HAP-1 (cell line): ENCODE data around the gene TAPT1.

Experiments used
- DNase-seq, 2 experiments: peaks; one replicate each; pipeline ENCODE4 v3.0.0-alpha.2; 2016 to 2020; ENCODE audit warnings: low spot score in 2 of 2
- H3K27me3 ChIP-seq: fragments of 250-450 bp; sonication (Bioruptor Pico); 2 replicates; pipeline ENCODE4 v1.5.1; 2020; ENCODE audit warnings: low read depth, mild to moderate bottlenecking, moderate library complexity
- H3K36me3 ChIP-seq: fragments of 250-450 bp; sonication (Bioruptor Pico); replicated peaks from 2 replicates; pipeline ENCODE4 v1.5.1; 2020; ENCODE audit warnings: mild to moderate bottlenecking
- H3K4me1 ChIP-seq: fragments of 250-450 bp; sonication (Bioruptor Pico); 2 replicates; pipeline ENCODE4 v1.5.1; 2020; ENCODE audit warnings: mild to moderate bottlenecking
- H3K4me3 ChIP-seq: fragments of 250-450 bp; sonication (Bioruptor Pico); 2 replicates; pipeline ENCODE4 v1.5.1; 2020; ENCODE audit warnings: mild to moderate bottlenecking, moderate library complexity
- H3K9me3 ChIP-seq: fragments of 250-450 bp; sonication (Bioruptor Pico); 2 replicates; pipeline ENCODE4 v1.5.1; 2020; ENCODE audit warnings: mild to moderate bottlenecking, moderate library complexity
- in situ Hi-C: fragments of 300-500 bp; cut with MboI; formaldehyde crosslinking; loops from 3 replicates; pipeline ENCODE4 v1.14.3; 2020; ENCODE audit warnings: low sequenced_read_pairs, inconsistent platforms, mixed read lengths

Gene TAPT1

DNA sequence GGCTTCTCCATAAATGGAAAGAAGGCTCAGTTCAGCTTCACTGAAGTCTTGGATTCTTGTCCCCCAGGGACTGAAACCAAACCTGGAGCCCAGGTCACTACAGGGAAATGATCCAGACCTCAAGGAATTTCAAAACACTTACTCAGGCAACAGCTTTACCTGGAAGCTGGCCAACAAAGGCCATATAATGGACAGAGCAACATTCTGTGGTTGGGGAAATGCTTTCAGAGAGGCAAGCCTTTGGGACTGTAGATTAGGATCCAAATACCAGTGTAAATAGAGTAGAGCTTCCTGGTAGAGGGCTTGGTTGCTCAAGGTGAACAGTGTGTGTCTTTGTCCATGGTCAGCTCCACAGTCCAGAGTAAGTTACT is 85.4 kb downstream of the TAPT1 start:
- in situ Hi-C loops = no loop called here
- Histone ChIP-seq H3K4me1 (no peaks in the 10 kb centered on the region), H3K4me3 (no peak overlapping the region), H3K36me3 (no peaks in the 10 kb centered on the region), H3K27me3 (peaks cover 14% of the 10 kb centered on the region), H3K9me3 (peaks cover 2% of the 10 kb centered on the region)
- no peak for DNase-seq

DNA sequence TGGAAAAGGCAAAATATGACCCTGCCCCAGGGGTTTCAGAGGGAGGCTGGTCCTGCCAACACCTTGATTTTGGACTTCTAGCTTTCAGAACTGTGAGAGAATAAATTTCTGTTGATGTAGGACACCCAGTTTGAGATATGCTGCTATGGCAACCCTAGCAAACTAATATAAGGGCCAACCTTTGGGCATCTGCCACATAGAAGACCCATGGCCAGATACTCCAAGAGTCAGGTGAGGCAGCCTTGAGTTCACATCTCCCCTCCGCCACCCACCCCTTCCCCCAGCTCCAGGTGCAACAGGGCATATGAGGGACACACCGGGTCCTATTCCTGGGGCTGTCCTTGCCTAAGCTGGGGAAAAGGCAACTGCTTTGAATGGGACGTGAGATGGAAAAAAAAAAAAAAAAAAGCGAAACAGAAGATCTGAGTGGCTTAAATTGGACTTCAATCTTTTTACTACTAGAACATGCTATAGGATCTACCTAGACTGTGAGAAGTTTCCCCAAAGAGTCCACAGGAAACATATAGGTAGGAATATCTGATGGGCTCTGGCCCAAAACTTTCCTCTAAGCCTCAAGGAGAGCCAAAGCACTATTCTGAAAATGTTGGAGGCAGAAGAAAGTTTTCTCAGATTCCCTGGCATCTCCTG is 85.9 kb downstream of the TAPT1 start:
- H3K4me1 ChIP-seq = no peaks in the 10 kb centered on the region
- peaks cover 14% of the 10 kb centered on the region for H3K27me3 ChIP-seq
- no peaks in the 10 kb centered on the region for H3K36me3 ChIP-seq
- in situ Hi-C loops = no loop called here
- no peak overlapping the region for H3K4me3 ChIP-seq
- DNase-seq = no peak
- no peaks in the 10 kb centered on the region; the same call in none of the 2 replicates for H3K9me3 ChIP-seq

DNA sequence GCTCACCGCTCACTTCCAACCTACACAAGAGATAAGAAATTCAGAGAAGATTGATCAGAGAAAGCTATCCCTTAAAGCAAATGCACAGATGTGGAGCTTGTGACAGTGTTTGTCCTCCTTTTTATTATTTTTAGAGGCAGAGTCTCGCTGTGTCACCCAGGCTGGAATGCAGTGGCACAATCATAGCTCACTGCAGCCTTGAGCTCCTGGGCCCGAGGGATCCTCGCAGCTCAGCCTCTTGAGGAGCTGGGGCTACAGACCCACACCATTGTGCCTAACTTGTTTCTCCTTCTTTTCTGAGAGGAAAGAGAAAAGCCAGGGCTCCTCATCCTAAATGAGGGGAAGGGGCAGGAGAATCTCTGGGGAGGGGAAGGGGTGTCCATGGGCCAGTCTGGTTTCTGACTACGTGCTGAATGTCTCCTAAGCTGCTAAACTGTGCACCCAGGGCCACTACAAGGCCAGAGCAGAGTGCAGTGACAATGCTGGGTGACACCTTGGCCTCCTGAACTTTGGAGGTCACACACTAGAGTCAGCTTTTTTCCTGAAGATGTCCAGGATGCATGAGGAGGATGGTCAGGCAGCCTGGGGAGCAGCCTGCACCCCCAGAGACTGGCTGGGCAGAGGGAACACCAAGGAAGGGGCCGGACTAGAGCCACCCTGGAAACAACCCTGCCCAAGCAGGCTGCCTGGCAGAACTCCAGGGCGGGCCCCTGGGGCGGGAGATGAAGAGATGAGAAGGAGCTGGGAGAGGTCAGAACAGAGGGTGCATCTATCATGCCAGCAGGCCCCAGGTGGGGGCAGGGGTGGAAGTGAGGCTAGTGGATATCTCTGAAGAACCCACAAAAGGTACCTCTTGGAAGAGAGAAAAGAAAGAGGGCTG is 87.0 kb downstream of the TAPT1 start:
- Histone ChIP-seq H3K27me3 (peaks cover 14% of the 10 kb centered on the region), H3K9me3 (no peaks in the 10 kb centered on the region; the same call in 1 of the 2 replicates), H3K4me1 (no peaks in the 10 kb centered on the region), H3K4me3 (no peak overlapping the region), H3K36me3 (no peaks in the 10 kb centered on the region)
- in situ Hi-C loops = no loop called here
- DNase-seq = no peak

DNA sequence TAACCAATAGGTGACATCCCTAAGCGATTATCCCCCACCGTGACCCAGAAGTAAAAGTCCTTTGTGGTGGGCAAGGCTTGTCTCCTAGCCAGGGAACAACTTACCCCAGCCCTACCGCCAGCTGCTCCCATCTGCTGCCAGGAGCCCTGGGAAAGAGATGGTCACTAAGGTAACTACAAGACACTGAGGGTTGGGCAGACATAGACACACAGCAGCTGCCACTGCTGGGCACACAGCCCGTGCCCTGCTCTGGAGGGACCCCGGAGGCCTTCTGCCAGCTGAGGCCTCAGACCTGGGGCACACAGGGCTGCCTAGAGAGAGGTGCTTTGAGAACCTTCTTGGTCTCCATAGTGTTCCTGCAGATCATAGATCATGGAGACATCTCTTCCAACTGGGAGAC is 89.4 kb downstream of the TAPT1 start:
- peaks cover 11% of the 10 kb centered on the region for H3K27me3 ChIP-seq

DNA sequence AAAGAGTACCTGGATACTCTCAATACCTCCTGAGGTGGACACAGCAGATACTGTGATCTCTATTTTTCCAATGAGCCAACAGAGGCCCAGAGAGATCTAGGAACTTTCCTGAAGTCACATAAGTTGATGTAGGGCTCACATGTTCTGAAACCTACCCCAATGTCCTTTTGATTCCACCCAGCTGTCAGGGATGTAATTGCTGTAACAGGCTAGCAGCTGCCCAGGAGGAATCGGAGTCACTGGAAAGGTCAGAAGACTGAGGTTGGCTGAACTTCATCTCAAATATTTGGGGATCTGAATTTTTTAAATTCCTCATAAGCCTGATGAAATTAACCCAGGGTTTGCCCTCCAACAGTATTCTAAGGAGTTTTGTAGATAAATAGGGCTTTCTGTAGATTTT is 90.0 kb downstream of the TAPT1 start:
- Histone ChIP-seq H3K4me1 (peaks cover 7% of the 10 kb centered on the region), H3K27me3 (peaks cover 11% of the 10 kb centered on the region), H3K4me3 (no peak overlapping the region), H3K9me3 (no peaks in the 10 kb centered on the region; the same call in 1 of the 2 replicates), H3K36me3 (no peaks in the 10 kb centered on the region)
- in situ Hi-C loops = no loop called here
- DNase-seq = no peak

More for the DNA sequence above, 89.4 kb downstream of the TAPT1 start:
- Histone ChIP-seq H3K4me1 (peaks cover 7% of the 10 kb centered on the region), H3K4me3 (no peak overlapping the region), H3K9me3 (no peaks in the 10 kb centered on the region; the same call in 1 of the 2 replicates), H3K36me3 (no peaks in the 10 kb centered on the region)
- no peak for DNase-seq
- in situ Hi-C loops = no loop called here

DNA sequence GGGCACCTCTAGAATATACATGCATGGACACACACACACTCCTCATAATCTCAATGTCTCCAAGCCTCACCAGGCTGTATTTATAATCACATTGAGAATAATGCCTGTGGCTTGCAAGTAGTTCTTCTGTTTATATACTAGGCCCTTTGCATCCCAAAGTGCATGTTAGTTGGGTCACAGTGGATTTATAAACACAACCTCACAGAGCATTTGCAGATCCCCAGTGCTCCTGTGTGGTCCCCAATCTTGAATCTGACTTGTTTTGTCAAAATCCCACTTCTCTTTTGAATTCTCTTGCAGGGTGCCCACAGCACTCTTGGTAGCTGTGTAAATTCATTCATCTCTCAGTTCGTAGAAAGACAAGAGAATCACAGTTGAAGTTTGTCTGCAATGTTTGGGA is 92.9 kb downstream of the TAPT1 start:
- H3K4me3 ChIP-seq = no peak overlapping the region
- in situ Hi-C loops = no loop called here
- no peak for DNase-seq
- no peaks in the 10 kb centered on the region for H3K9me3 ChIP-seq
- H3K4me1 ChIP-seq = peaks cover 7% of the 10 kb centered on the region
- H3K27me3 ChIP-seq = peaks cover 5% of the 10 kb centered on the region
- no peaks in the 10 kb centered on the region for H3K36me3 ChIP-seq

DNA sequence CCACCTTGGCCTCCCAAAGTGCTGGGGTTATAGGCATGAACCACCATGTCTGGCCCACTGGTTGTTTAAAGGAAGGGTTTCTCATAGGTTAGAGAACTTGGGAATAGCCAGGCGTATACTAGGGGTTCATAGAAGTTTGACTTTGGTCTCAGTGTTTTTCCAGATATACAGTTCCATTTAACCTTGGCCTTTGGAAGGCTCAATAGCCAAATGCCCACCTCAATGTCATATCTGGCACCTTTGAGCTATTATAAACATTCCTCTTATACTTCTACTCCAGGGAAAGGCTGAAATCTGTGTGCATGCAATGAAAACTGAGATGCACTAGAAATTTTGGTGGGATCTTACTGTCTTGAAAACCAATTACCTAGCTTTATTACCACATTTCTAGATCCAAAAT is 95.0 kb downstream of the TAPT1 start:
- H3K4me3 ChIP-seq = no peak overlapping the region
- peaks cover 7% of the 10 kb centered on the region for H3K4me1 ChIP-seq
- H3K27me3 ChIP-seq = 0 out of 2 replicates have a peak, but pooled peaks cover 8% of the 10 kb centered on the region
- H3K9me3 ChIP-seq = no peaks in the 10 kb centered on the region
- no peak for DNase-seq
- no peaks in the 10 kb centered on the region for H3K36me3 ChIP-seq
- in situ Hi-C loops = no loop called here

DNA sequence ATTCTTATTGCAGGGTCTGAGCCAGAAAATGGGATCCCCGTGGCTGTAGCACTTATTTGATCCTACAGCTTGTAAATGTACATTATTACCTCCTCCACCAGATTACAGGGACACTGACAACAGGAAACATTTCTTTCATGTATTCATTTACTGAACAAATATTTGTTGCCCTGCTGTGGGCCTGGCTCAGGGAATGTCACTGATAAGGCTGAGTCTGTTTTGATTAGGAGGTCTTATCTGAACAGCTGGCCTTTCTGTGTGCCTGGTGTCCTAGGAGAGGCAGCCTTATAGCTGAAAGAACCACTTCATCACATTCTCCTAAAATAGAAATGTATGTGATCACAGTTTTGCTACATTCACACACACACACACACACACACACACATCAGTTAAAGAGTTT is 96.9 kb downstream of the TAPT1 start:
- Histone ChIP-seq H3K4me1 (peaks cover 7% of the 10 kb centered on the region), H3K4me3 (no peak overlapping the region), H3K9me3 (no peaks in the 10 kb centered on the region), H3K36me3 (no peaks in the 10 kb centered on the region), H3K27me3 (0 out of 2 replicates have a peak, but pooled peaks cover 10% of the 10 kb centered on the region)
- in situ Hi-C loops = no loop called here
- DNase-seq = no peak

DNA sequence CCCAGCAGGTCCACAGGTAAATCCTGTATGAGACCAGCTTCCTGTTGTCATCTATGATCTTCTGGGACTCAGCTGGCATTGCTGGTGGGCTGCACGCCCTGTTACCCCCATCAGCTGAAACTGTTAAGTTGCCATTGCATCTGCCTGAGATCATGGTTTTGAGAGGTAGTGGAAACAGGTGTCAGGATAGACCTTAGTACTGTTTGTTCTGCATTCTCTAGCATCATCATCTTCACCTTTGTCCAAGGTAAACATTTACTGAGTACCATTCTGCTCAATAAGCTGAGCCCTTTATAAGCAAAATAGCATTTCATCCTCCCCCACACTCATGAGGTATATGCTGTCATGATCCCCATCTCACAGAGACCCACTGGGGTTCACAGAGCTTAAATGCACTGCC is 99.6 kb downstream of the TAPT1 start:
- DNase-seq = no peak
- H3K9me3 ChIP-seq = no peaks in the 10 kb centered on the region
- in situ Hi-C loops = no loop called here
- no peak overlapping the region for H3K4me3 ChIP-seq
- no peaks in the 10 kb centered on the region for H3K4me1 ChIP-seq
- H3K36me3 ChIP-seq = no peaks in the 10 kb centered on the region
- peaks cover 13% of the 10 kb centered on the region; the same call in 1 of the 2 replicates for H3K27me3 ChIP-seq

DNA sequence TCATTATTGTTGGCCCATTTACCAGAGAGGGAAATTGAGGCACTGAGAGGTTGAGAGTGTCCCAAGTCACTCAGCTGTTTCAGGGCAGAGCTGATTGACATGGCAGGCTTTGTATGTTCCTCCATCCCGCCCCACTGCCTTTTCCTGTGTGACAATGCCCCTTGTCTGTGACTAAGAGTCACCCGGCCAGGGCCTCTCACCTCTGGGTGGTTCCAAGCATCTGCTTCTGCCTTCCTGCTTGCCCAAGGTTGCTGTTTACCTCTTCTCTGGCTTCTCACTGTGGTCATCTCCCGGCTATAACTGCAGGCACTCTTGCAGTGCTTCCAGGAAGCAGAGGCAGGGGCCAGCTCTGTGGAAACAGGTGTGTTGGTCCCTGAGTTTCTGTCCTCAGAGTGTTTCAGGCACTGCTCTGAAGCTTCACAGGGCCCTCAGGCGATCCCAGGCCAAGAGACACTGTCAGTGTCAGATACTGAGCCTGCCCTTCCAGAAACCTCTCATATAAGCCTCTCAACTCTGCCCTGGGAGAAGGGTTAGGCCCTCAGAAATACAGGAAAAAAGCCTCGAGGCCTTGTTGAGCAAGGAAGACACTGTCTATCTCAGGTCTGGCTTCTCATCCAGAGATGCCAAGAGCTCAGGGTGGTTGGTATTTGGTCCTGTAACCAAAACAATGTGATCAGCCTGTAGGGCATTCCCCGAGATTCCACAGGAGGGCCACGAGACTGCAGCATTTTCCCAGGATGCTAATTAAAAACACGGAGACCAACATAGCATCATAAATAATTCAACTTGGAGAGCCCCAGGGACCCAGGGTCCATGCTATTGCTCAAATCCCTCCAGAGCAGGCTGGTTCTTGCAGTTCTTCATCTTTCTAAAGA is 100.5 kb downstream of the TAPT1 start:
- no peaks in the 10 kb centered on the region for H3K4me1 ChIP-seq
- H3K9me3 ChIP-seq = no peaks in the 10 kb centered on the region
- H3K4me3 ChIP-seq = no peak overlapping the region
- in situ Hi-C loops = no loop called here
- H3K36me3 ChIP-seq = no peaks in the 10 kb centered on the region
- no peak for DNase-seq
- peaks cover 13% of the 10 kb centered on the region; the same call in 1 of the 2 replicates for H3K27me3 ChIP-seq

DNA sequence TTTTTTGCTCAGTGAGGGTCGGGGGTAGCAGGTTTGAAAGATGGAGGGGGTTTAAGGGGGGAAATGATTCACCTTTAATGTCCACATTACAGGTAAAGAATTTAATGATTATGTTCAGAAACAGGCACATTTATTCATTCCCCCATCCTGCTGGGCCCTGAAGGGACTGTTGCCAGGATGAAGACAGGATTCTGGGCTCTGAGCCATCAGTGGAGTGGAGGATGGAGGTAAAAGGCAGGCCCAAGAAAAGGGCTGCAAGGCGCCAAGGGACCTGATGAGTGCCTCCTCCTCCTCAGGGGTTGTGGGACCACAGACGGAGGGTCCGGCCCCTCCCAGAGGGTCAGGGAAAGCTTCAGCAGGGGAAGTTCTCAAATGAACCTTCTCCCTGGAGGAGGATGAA is 102.0 kb downstream of the TAPT1 start:
- H3K4me3 ChIP-seq = no peak overlapping the region
- H3K9me3 ChIP-seq = no peaks in the 10 kb centered on the region
- no peaks in the 10 kb centered on the region for H3K36me3 ChIP-seq
- no peak for DNase-seq
- no peaks in the 10 kb centered on the region for H3K4me1 ChIP-seq
- in situ Hi-C loops = no loop called here
- H3K27me3 ChIP-seq = peaks cover 13% of the 10 kb centered on the region; the same call in 1 of the 2 replicates

DNA sequence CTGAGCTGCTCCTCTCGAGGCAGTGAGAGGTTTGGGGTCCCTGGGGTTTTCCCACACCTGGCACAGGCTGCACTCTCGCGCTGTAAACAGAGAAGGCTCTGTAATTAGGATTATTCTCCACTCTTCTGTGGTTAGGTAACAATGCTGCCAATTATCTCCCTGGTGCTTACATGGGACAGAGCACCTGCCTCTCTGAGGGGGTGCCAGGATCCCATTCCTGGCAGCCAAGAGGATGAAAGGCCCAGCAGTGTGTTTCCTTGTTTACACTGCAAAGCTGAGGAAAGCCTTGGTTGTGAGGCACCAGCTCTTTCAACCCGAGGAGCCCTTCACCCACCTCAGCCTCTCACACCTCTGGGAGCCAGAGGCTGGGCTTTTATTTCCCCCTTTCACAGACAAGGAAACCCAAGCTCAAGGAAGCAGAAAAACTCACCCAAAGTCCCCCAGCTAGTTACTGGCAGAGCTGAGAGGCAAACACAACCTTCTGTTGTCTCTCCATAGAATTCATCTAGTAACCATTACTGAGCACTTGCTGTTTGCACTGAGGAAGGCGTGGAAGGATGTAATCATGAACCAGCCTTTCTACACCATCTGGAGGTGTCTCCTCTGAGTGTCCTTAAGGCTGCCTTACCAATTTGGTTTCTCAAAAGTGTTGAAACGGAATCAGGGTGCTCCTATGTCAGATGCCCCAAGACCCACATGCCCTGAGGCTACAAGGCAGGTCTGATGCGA is 102.8 kb downstream of the TAPT1 start:
- Histone ChIP-seq H3K4me3 (no peak overlapping the region), H3K27me3 (peaks cover 16% of the 10 kb centered on the region; the same call in 1 of the 2 replicates), H3K36me3 (no peaks in the 10 kb centered on the region), H3K9me3 (no peaks in the 10 kb centered on the region), H3K4me1 (no peaks in the 10 kb centered on the region)
- in situ Hi-C loops = no loop called here
- DNase-seq = no peak

DNA sequence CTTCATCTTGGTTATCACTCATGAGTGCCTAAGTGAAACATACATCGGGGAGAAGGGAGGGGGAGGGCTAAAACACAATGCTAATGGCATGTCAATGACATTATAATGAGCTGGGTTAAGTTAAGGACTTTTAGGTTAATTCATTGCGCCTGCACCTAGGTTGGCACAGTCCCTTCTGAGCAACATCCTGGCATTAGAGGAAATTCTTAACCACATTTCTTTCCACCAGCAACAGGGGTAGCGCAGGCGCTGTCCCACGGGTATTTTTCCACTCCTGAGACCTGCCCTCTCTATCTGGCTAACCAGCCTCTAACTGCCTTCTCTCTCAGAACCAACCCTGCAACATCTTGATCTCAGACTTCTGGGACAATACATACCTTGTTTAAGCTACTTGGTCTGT is 103.5 kb downstream of the TAPT1 start:
- H3K4me1 ChIP-seq = no peaks in the 10 kb centered on the region
- peaks cover 23% of the 10 kb centered on the region for H3K27me3 ChIP-seq
- no peaks in the 10 kb centered on the region for H3K36me3 ChIP-seq
- DNase-seq = no peak
- no peak overlapping the region for H3K4me3 ChIP-seq
- in situ Hi-C loops = no loop called here
- no peaks in the 10 kb centered on the region for H3K9me3 ChIP-seq
